NCI-H2107 (cell line): Measurements from ENCODE around the gene ZPLD1.

Experiments
- DNase-seq: peaks from one replicate; lab custom pipeline; 2025; lab: John Stamatoyannopoulos, UW

ZPLD1 gene

GRCh38 chr3:102434715-102435114 is at the start of gene ZPLD1:
Gene ZPLD1 (plus strand): TSS chr3:102435015. CDS start chr3:102438488, 3,473 bp downstream.
- DNase-seq, result no peak

- DNase-seq, result no peak
Measured at GRCh38 chr3:102390171-102390864, 44.5 kb upstream of the ZPLD1 start.

- no peak for DNase-seq
Measured at GRCh38 chr3:102390916-102391315, 43.9 kb upstream of the ZPLD1 start.

GRCh38 chr3:102391491-102391890 is 43.3 kb upstream of the ZPLD1 start:
- no peak for DNase-seq

GRCh38 chr3:102394517-102394916 is 40.3 kb upstream of the ZPLD1 start:
- no peak for DNase-seq

- DNase-seq, result no peak
Measured at GRCh38 chr3:102398176-102398575, 36.6 kb upstream of the ZPLD1 start.

- DNase-seq, result no peak
Measured at GRCh38 chr3:102398666-102399065, 36.1 kb upstream of the ZPLD1 start.

- no peak for DNase-seq
Measured at GRCh38 chr3:102400142-102400541, 34.7 kb upstream of the ZPLD1 start.

GRCh38 chr3:102400766-102401165 is 34.0 kb upstream of the ZPLD1 start:
- no peak for DNase-seq

GRCh38 chr3:102410616-102411015 is 24.2 kb upstream of the ZPLD1 start:
- no peak for DNase-seq

GRCh38 chr3:102415553-102415952 is 19.3 kb upstream of the ZPLD1 start:
- no peak for DNase-seq

- no peak for DNase-seq
Measured at GRCh38 chr3:102419786-102420185, 15.0 kb upstream of the ZPLD1 start.

- no peak for DNase-seq
Measured at GRCh38 chr3:102441832-102442231, 7.0 kb downstream of the ZPLD1 start.

- no peak for DNase-seq
Measured at GRCh38 chr3:102443021-102443420, 8.2 kb downstream of the ZPLD1 start.

GRCh38 chr3:102444101-102444500 is 9.3 kb downstream of the ZPLD1 start:
- DNase-seq, result no peak

GRCh38 chr3:102447272-102447671 is 12.5 kb downstream of the ZPLD1 start:
- DNase-seq, result no peak

- no peak for DNase-seq
Measured at GRCh38 chr3:102449341-102449740, 14.5 kb downstream of the ZPLD1 start.

GRCh38 chr3:102449930-102450329 is 15.1 kb downstream of the ZPLD1 start:
- DNase-seq, result no peak

GRCh38 chr3:102450976-102451375 is 16.2 kb downstream of the ZPLD1 start:
- no peak for DNase-seq

- no peak for DNase-seq
Measured at GRCh38 chr3:102451543-102451942, 16.7 kb downstream of the ZPLD1 start.

GRCh38 chr3:102454181-102454580 is 19.4 kb downstream of the ZPLD1 start:
- no peak for DNase-seq

GRCh38 chr3:102457644-102458043 is 22.8 kb downstream of the ZPLD1 start:
- DNase-seq, result no peak

GRCh38 chr3:102460579-102460978 is 25.8 kb downstream of the ZPLD1 start:
- no peak for DNase-seq

GRCh38 chr3:102464261-102464660 is 29.4 kb downstream of the ZPLD1 start:
- no peak for DNase-seq
